ENCODE results near the gene MBD5.

DNA sequence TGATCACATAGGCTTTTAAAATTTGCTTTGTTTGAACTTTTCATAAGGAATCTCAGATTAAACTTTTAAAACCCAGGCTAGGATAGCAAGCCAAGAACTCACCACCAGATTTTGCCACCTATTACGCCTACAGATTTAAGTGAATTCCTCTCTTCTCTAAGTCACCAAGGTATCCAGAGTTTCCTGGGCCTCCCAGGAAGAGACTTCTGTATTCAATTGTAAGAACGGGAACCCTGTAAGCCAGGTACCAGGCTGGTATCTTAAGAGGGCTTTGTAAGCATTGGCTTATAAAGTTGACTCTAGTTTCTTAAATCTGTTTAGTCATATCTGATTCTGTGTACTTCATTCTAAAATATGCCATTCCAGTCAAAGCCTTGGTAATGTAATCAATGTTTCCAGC, 285.1 kb downstream of the MBD5 start:
- TF ChIP-seq CTBP1 (IDR thresholded peaks at IDR 0.05; ENCODE audit: borderline replicate concordance) (no peak), ELF4 (IDR thresholded peaks at IDR 0.05) (no peak), SP1 (IDR thresholded peaks at IDR 0.05) (no peak), SUZ12 (IDR thresholded peaks at IDR 0.05) (no peak), FOXM1 (IDR thresholded peaks at IDR 0.05; ENCODE audit: borderline replicate concordance) (no peak), NFRKB (IDR thresholded peaks at IDR 0.05) (no peak), BHLHE40 (IDR thresholded peaks at IDR 0.05; ENCODE audit: borderline replicate concordance) (no peak), TARDBP (IDR thresholded peaks at IDR 0.05) (no peak), FOXK2 (IDR thresholded peaks at IDR 0.05) (no peak), LEF1 (IDR thresholded peaks at IDR 0.05; ENCODE audit: borderline replicate concordance) (no peak), ARNT (IDR thresholded peaks at IDR 0.05) (no peak), ZNF384 (IDR thresholded peaks at IDR 0.05) (no peak), PKNOX1 (IDR thresholded peaks at IDR 0.05) (no peak), FOXA1 (IDR thresholded peaks at IDR 0.05) (no peak)
